IgD-negative memory B cell (primary cell): Measurements from ENCODE around the gene RAC2. TPM values are rescaled to one million over a fixed set of nuclear protein-coding genes. Genes with fewer than 3 reads are reported as not detected.

Experiments
- H3K27ac Mint-ChIP-seq, 3 donors: one replicate each; pipeline ENCODE4 v1.8.0; 2020 to 2022; ENCODE audit warnings: mild to moderate bottlenecking in 3 of 3, mixed read lengths in 3 of 3, moderate library complexity in 1 of 3
- H3K27me3 Mint-ChIP-seq: one replicate; pipeline ENCODE4 v1.8.0; 2021; ENCODE audit warnings: mixed read lengths
- H3K36me3 Mint-ChIP-seq: one replicate; pipeline ENCODE4 v1.8.0; 2020; ENCODE audit warnings: mild to moderate bottlenecking, mixed read lengths
- H3K4me1 Mint-ChIP-seq, 3 donors: one replicate each; pipeline ENCODE4 v1.8.0; 2020 to 2022; ENCODE audit warnings: mixed read lengths in 3 of 3, mild to moderate bottlenecking in 1 of 3
- H3K4me3 Mint-ChIP-seq, 4 donors: one replicate each; pipeline ENCODE4 v1.8.0; 2020 to 2022; ENCODE audit warnings: mild to moderate bottlenecking in 4 of 4, mixed read lengths in 4 of 4, moderate library complexity in 3 of 4
- H3K9me3 Mint-ChIP-seq, 3 donors: one replicate each; pipeline ENCODE4 v1.8.0; 2020 to 2021; ENCODE audit warnings: mixed read lengths in 3 of 3, mild to moderate bottlenecking in 1 of 3
- polyA plus RNA-seq: library from polyadenylated mRNA; unstranded; fragments of 300-500 nt; fragmentation: Illumina TruSeq; gene quantifications from one replicate; pipeline ENCODE4 v1.2.3, GENCODE V29; 2021

Gene RAC2
- polyA plus RNA-seq, 1 donor from 2014 or later = 1,067 TPM

GRCh38 chr22:37229805-37230672 is 14.0 kb downstream of the RAC2 start:
- H3K36me3 Mint-ChIP-seq = peaks cover 8% of the 10 kb centered on the region
- peaks cover 28 to 78% (median 65%) of the 10 kb centered on the region in 3 donors for H3K4me1 Mint-ChIP-seq
- peak overlapping the region; percentile 59 to 94 (median 72) for H3K4me3 Mint-ChIP-seq
- H3K9me3 Mint-ChIP-seq = no peaks in the 10 kb centered on the region
- no peaks in the 10 kb centered on the region for H3K27me3 Mint-ChIP-seq
- peak overlapping the region; percentile 74 to 97 (median 96) for H3K27ac Mint-ChIP-seq

GRCh38 chr22:37229012-37229804 is 14.9 kb downstream of the RAC2 start:
- Mint-ChIP-seq H3K4me3 (peak overlapping the region; percentile 59 to 85 (median 75)), H3K36me3 (peaks cover 13% of the 10 kb centered on the region), H3K9me3 (no peaks in the 10 kb centered on the region), H3K4me1 (peaks cover 30 to 79% (median 65%) of the 10 kb centered on the region in 3 donors), H3K27ac (peak overlapping the region; percentile 74 to 97 (median 96)), H3K27me3 (no peaks in the 10 kb centered on the region)

- H3K27ac Mint-ChIP-seq = peak overlapping the region; percentile 74 to 97 (median 96)
- peak overlapping the region; percentile 25 to 85 (median 75) for H3K4me3 Mint-ChIP-seq
- H3K4me1 Mint-ChIP-seq = peaks cover 39 to 80% (median 71%) of the 10 kb centered on the region in 3 donors
- no peaks in the 10 kb centered on the region for H3K27me3 Mint-ChIP-seq
- H3K9me3 Mint-ChIP-seq = no peaks in the 10 kb centered on the region
- peaks cover 13% of the 10 kb centered on the region for H3K36me3 Mint-ChIP-seq
These were observed 15.7 kb downstream of the RAC2 start for GRCh38 chr22:37228106-37229011.

- no peak overlapping the region for H3K4me3 Mint-ChIP-seq
- peak overlapping the region; percentile 59 to 99 (median 78) for H3K27ac Mint-ChIP-seq
- peaks cover 47 to 79% (median 73%) of the 10 kb centered on the region in 3 donors for H3K4me1 Mint-ChIP-seq
- H3K9me3 Mint-ChIP-seq = no peaks in the 10 kb centered on the region
- peaks cover 12% of the 10 kb centered on the region for H3K36me3 Mint-ChIP-seq
- H3K27me3 Mint-ChIP-seq = no peaks in the 10 kb centered on the region
These were observed 17.6 kb downstream of the RAC2 start for GRCh38 chr22:37226514-37226913.

GRCh38 chr22:37226087-37226486 is 18.0 kb downstream of the RAC2 start:
- H3K4me3 Mint-ChIP-seq = peak overlapping the region in 1 of 4 donors; percentile 80
- peaks cover 12% of the 10 kb centered on the region for H3K36me3 Mint-ChIP-seq
- no peaks in the 10 kb centered on the region for H3K9me3 Mint-ChIP-seq
- no peaks in the 10 kb centered on the region for H3K27me3 Mint-ChIP-seq
- peak overlapping the region in 2 of 3 donors; percentile 59 to 99 for H3K27ac Mint-ChIP-seq
- H3K4me1 Mint-ChIP-seq = peaks cover 46 to 79% (median 73%) of the 10 kb centered on the region in 3 donors

GRCh38 chr22:37225481-37225880 is 18.6 kb downstream of the RAC2 start:
- peaks cover 44 to 79% (median 73%) of the 10 kb centered on the region in 3 donors for H3K4me1 Mint-ChIP-seq
- peaks cover 0 to 3% (median 0%) of the 10 kb centered on the region in 3 donors for H3K9me3 Mint-ChIP-seq
- H3K4me3 Mint-ChIP-seq = peak overlapping the region; percentile 12 to 84 (median 68)
- H3K27me3 Mint-ChIP-seq = no peaks in the 10 kb centered on the region
- peaks cover 12% of the 10 kb centered on the region for H3K36me3 Mint-ChIP-seq
- H3K27ac Mint-ChIP-seq = peak overlapping the region; percentile 97 to 99 (median 99)

GRCh38 chr22:37224757-37225420 is 19.2 kb downstream of the RAC2 start:
- no peaks in the 10 kb centered on the region for H3K27me3 Mint-ChIP-seq
- H3K36me3 Mint-ChIP-seq = peaks cover 12% of the 10 kb centered on the region
- H3K27ac Mint-ChIP-seq = peak overlapping the region; percentile 97 to 99 (median 99)
- peak overlapping the region in 3 of 4 donors; percentile 82 to 91 (median 84) for H3K4me3 Mint-ChIP-seq
- peaks cover 43 to 78% (median 73%) of the 10 kb centered on the region in 3 donors for H3K4me1 Mint-ChIP-seq
- H3K9me3 Mint-ChIP-seq = peaks cover 0 to 3% (median 0%) of the 10 kb centered on the region in 3 donors

GRCh38 chr22:37223965-37224551 is 20.0 kb downstream of the RAC2 start:
- Mint-ChIP-seq H3K27ac (peak overlapping the region; percentile 97 to 99 (median 99)), H3K4me1 (peaks cover 45 to 80% (median 77%) of the 10 kb centered on the region in 3 donors), H3K36me3 (peaks cover 12% of the 10 kb centered on the region), H3K9me3 (peaks cover 0 to 3% (median 0%) of the 10 kb centered on the region in 3 donors), H3K27me3 (no peaks in the 10 kb centered on the region), H3K4me3 (peak overlapping the region; percentile 44 to 91 (median 86))

- H3K27me3 Mint-ChIP-seq = no peaks in the 10 kb centered on the region
- H3K4me3 Mint-ChIP-seq = peak overlapping the region; percentile 39 to 92 (median 74)
- peaks cover 0 to 3% (median 1%) of the 10 kb centered on the region in 3 donors for H3K9me3 Mint-ChIP-seq
- peaks cover 54 to 82% (median 77%) of the 10 kb centered on the region in 3 donors for H3K4me1 Mint-ChIP-seq
- peak overlapping the region; percentile 97 to 99 (median 99) for H3K27ac Mint-ChIP-seq
- H3K36me3 Mint-ChIP-seq = peaks cover 12% of the 10 kb centered on the region
These were observed 21.6 kb downstream of the RAC2 start for GRCh38 chr22:37222440-37222971.

GRCh38 chr22:37221424-37222333 is 22.4 kb downstream of the RAC2 start:
- H3K36me3 Mint-ChIP-seq = peaks cover 12% of the 10 kb centered on the region
- peak overlapping the region; percentile 39 to 92 (median 74) for H3K4me3 Mint-ChIP-seq
- H3K27ac Mint-ChIP-seq = peak overlapping the region; percentile 97 to 99 (median 99)
- H3K9me3 Mint-ChIP-seq = peaks cover 0 to 3% (median 1%) of the 10 kb centered on the region in 3 donors
- H3K27me3 Mint-ChIP-seq = no peaks in the 10 kb centered on the region
- H3K4me1 Mint-ChIP-seq = peaks cover 54 to 84% (median 82%) of the 10 kb centered on the region in 3 donors

GRCh38 chr22:37220543-37220981 is 23.5 kb downstream of the RAC2 start:
- Mint-ChIP-seq H3K4me3 (peak overlapping the region in 3 of 4 donors; percentile 65 to 93 (median 86)), H3K4me1 (peaks cover 53 to 82% (median 81%) of the 10 kb centered on the region in 3 donors), H3K27me3 (no peaks in the 10 kb centered on the region), H3K27ac (peak overlapping the region; percentile 96 to 99 (median 99)), H3K9me3 (peaks cover 0 to 3% (median 1%) of the 10 kb centered on the region in 3 donors), H3K36me3 (peaks cover 11% of the 10 kb centered on the region)

GRCh38 chr22:37219533-37219932 is 24.5 kb downstream of the RAC2 start:
- Mint-ChIP-seq H3K36me3 (peaks cover 3% of the 10 kb centered on the region), H3K4me1 (peaks cover 42 to 73% (median 71%) of the 10 kb centered on the region in 3 donors), H3K4me3 (peak overlapping the region; percentile 19 to 93 (median 76)), H3K27ac (peak overlapping the region; percentile 60 to 99 (median 96)), H3K27me3 (no peaks in the 10 kb centered on the region), H3K9me3 (peaks cover 0 to 3% (median 1%) of the 10 kb centered on the region in 3 donors)
